ENCODE measurements around the gene OR2G6.

OR2G6 gene

GRCh38 chr1:248576260-248576980 lies 68.5 kb downstream of the OR2G6 start:
- H3K4me1 ChIP-seq (ENCODE audit: insufficient read depth, insufficient read length), result no peaks in the 10 kb centered on the region
- H3K27me3 ChIP-seq (ENCODE audit: insufficient read depth, insufficient read length), result no peaks in the 10 kb centered on the region
- H3K36me3 ChIP-seq (ENCODE audit: insufficient read depth, insufficient read length, low read length), result no peaks in the 10 kb centered on the region
- no peak for TF ChIP-seq YY1 (IDR thresholded peaks at IDR 0.05; ENCODE audit: insufficient read depth, insufficient read length)
- no peak for TF ChIP-seq SUZ12 (IDR thresholded peaks at IDR 0.05; ENCODE audit: extremely low read depth, insufficient read depth, insufficient read length)
- no peak for TF ChIP-seq ZNF274 (IDR thresholded peaks at IDR 0.05; ENCODE audit: low read depth, low read length)
- no peak overlapping the region for H3K9ac ChIP-seq (ENCODE audit: insufficient read length, low read depth)
- no peak for DNase-seq (ENCODE audit: low read depth, low spot score)
- H3K4me3 ChIP-seq (ENCODE audit: insufficient read length, low read depth), result no peak overlapping the region
- H3K9me3 ChIP-seq (ENCODE audit: insufficient read depth, low read length), result no peaks in the 10 kb centered on the region
